Epithelial cell of esophagus (primary cell): Measurements from ENCODE around the gene ZNF367.

Experiments used
- DNase-seq: peaks from one replicate; pipeline ENCODE4 v3.0.0; 2010; ENCODE audit warnings: low read depth
- H3K4me3 ChIP-seq: 2 replicates; pipeline ENCODE4 v1.5.1; 2011; ENCODE audit warnings: mild to moderate bottlenecking, low read length, control low read depth
- TF ChIP-seq, protein P1 (sequence below): IDR thresholded peaks from 2 replicates; pipeline ENCODE4 v1.5.1; 2011; ENCODE audit warnings: low read depth, mild to moderate bottlenecking, low read length, control low read depth, inconsistent platforms; ENCODE audit not compliant: insufficient read depth; ENCODE audit errors: missing control alignments

Gene ZNF367

GRCh38 chr9:96399325-96399633 lies 18.9 kb downstream of the ZNF367 start:
- H3K4me3 ChIP-seq, result no peak overlapping the region
- DNase-seq, result no peak
- TF ChIP-seq, protein P1, sequence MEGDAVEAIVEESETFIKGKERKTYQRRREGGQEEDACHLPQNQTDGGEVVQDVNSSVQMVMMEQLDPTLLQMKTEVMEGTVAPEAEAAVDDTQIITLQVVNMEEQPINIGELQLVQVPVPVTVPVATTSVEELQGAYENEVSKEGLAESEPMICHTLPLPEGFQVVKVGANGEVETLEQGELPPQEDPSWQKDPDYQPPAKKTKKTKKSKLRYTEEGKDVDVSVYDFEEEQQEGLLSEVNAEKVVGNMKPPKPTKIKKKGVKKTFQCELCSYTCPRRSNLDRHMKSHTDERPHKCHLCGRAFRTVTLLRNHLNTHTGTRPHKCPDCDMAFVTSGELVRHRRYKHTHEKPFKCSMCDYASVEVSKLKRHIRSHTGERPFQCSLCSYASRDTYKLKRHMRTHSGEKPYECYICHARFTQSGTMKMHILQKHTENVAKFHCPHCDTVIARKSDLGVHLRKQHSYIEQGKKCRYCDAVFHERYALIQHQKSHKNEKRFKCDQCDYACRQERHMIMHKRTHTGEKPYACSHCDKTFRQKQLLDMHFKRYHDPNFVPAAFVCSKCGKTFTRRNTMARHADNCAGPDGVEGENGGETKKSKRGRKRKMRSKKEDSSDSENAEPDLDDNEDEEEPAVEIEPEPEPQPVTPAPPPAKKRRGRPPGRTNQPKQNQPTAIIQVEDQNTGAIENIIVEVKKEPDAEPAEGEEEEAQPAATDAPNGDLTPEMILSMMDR, result no peak

- no peak overlapping the region for H3K4me3 ChIP-seq
- no peak for DNase-seq
- TF ChIP-seq, protein P1, result no peak
These were observed 19.4 kb downstream of the ZNF367 start for GRCh38 chr9:96398582-96399324.

GRCh38 chr9:96395964-96396363 lies 22.2 kb downstream of the ZNF367 start:
- TF ChIP-seq, protein P1, result no peak
- no peak overlapping the region for H3K4me3 ChIP-seq
- DNase-seq, result no peak

DNA sequence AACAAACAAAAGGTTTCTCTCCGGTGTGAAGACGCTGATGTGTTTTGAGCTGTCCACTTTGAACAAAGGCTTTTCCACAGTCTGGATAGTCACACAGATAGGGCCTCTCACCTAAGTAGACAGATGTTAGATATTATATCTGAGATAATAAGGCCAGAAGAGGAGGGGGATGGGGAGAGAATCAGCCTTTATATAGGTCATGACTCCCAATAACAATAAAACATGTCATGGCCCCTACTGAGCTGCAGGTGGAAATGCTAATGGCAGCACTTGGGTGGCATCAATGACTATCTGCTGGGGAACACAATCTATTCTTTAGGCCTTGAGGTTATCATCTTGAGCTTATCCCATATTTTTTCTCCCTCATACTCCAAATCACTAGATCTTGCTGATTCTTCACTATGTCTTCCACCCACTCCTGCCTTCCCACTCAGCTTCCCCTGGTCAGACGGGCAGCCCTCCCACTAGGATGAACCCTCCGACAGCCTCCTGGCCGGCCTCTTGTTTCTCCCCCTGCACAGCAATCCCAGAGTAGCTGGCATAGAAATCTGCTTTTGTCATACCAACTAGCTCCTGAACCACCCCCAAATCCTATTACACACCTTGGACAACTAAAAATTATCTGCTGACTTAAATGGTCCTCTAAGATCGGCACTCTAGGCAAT lies 23.2 kb downstream of the ZNF367 start:
- H3K4me3 ChIP-seq, result no peak overlapping the region

DNA sequence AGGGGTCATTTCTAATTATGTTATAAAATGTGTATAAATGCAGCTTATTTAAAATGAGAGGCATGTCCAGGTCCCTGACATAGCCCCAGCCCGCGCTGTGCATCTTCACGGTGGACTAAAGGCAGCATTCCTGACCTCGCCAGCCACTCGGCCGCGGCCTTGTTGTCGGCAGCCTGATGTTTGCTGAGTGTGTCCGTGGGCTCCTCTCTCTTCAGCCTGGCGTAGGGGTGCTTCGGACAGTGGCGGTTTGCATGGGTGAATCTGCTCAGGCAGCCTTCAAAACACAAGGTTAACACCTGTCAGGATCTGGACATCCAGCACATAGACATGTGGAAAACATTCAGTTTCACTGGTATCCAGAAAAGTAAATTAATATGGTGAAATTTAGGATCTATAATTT lies 25.9 kb downstream of the ZNF367 start:
- no peak overlapping the region for H3K4me3 ChIP-seq
- no peak for DNase-seq
- TF ChIP-seq, protein P1, result no peak

More for the DNA sequence above, 23.2 kb downstream of the ZNF367 start:
- TF ChIP-seq, protein P1, result no peak
- no peak for DNase-seq

- TF ChIP-seq, protein P1, result no peak
- no peak for DNase-seq
These were observed 27.0 kb downstream of the ZNF367 start for GRCh38 chr9:96391021-96391765.

DNA sequence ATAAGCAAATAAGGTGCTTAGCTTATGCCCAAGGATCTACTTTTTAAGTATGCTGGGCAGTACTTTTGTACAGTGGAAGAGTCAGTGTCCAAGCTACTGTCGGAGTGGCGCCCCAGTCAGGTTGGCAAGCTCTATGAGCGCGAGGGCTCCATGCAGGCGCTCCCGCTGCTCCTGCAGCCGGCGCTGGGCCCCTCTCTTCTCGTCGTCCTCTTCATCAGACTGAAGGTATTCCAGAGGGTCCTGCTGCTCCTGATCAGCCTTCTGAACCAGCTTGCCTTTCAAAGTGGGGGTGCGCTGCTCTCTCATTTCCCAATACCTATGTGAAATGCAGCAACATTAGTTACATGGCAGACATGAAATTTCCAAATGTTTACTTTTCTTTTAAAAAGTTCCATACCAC lies 30.0 kb downstream of the ZNF367 start:
- TF ChIP-seq, protein P1, result no peak
- H3K4me3 ChIP-seq, result no peak overlapping the region
- DNase-seq, result no peak

More at GRCh38 chr9:96391021-96391765, 27.0 kb downstream of the ZNF367 start:
- H3K4me3 ChIP-seq, result no peak overlapping the region
